Nucleus accumbens (tissue), 56 donors: ENCODE data around the gene DHODH.
A peak's percentile ranks its signal among the peaks of the same experiment; 100 is the strongest.
"Not testable (repeated sequence)": the region's sequence is repeated elsewhere in the genome, so short reads cannot be mapped to it uniquely, and the experiment has no call there.

ENCODE experiments used
- DNase-seq, 56 donors: peaks; one replicate each; lab custom pipeline; 2025; lab: John Stamatoyannopoulos, UW

The DHODH gene

GRCh38 chr16:72008424-72009216, at the start of gene DHODH:
DHODH (plus strand) TSS chr16:72008744; CDS start chr16:72008765, 21 bp downstream.
- peak; percentile 72 to 99 (median 96) for DNase-seq

- DNase-seq = peak in 54 of 56 donors; percentile 6 to 95 (median 74)
These were observed 47.2 kb upstream of the DHODH start for GRCh38 chr16:71961066-71962039.

- DNase-seq = no peak
These were observed 45.2 kb upstream of the DHODH start for GRCh38 chr16:71963125-71963875.

GRCh38 chr16:71965223-71965622, 43.3 kb upstream of the DHODH start:
- DNase-seq = no peak

GRCh38 chr16:71966932-71967331, 41.6 kb upstream of the DHODH start:
- no peak for DNase-seq

GRCh38 chr16:71969353-71969752, 39.2 kb upstream of the DHODH start:
- no peak for DNase-seq

GRCh38 chr16:71971571-71971970, 37.0 kb upstream of the DHODH start:
- no peak for DNase-seq

GRCh38 chr16:71972356-71972755, 36.2 kb upstream of the DHODH start:
- no peak for DNase-seq

- no peak for DNase-seq
These were observed 35.5 kb upstream of the DHODH start for GRCh38 chr16:71973001-71973400.

GRCh38 chr16:71974068-71974818, 34.3 kb upstream of the DHODH start:
- DNase-seq = no peak

- DNase-seq = no peak
These were observed 23.1 kb upstream of the DHODH start for GRCh38 chr16:71985262-71985974.

GRCh38 chr16:71986131-71986530, 22.4 kb upstream of the DHODH start:
- no peak for DNase-seq

- no peak for DNase-seq
These were observed 13.5 kb upstream of the DHODH start for GRCh38 chr16:71995038-71995437.

GRCh38 chr16:71997578-71997977, 11.0 kb upstream of the DHODH start:
- not testable (repeated sequence) for DNase-seq

GRCh38 chr16:72001180-72001874, 7.2 kb upstream of the DHODH start:
- no peak for DNase-seq

- no peak for DNase-seq
These were observed 5.9 kb upstream of the DHODH start for GRCh38 chr16:72002619-72003018.

GRCh38 chr16:72008065-72008423, 500 bp upstream of the DHODH start:
- DNase-seq = not testable (repeated sequence)

- no peak for DNase-seq
These were observed 1.2 kb downstream of the DHODH start for GRCh38 chr16:72009779-72010178.

- no peak for DNase-seq
These were observed 4.1 kb downstream of the DHODH start for GRCh38 chr16:72012607-72013006.
